SK-N-MC (cell line): Measurements from ENCODE around the gene TNPO1.
A peak's percentile ranks its signal among the peaks of the same experiment; 100 is the strongest.

Experiments used
- DNase-seq: peaks from one replicate; pipeline ENCODE4 v3.0.0-alpha.2; 2011; ENCODE audit warnings: low read depth, low spot score
- H3K27ac ChIP-seq: fragments of 200-600 bp; sonication (generic); 2 replicates; pipeline ENCODE4 v1.5.1; 2016; ENCODE audit warnings: mixed run types
- H3K36me3 ChIP-seq: fragments of 200-600 bp; sonication (generic); 2 replicates; pipeline ENCODE4 v1.6.1; 2017; ENCODE audit warnings: antibody characterized with exemption, low read length, mixed read lengths; ENCODE audit not compliant: insufficient read depth
- H3K4me3 ChIP-seq: fragments of 200-600 bp; sonication (generic); 2 replicates; pipeline ENCODE4 v1.5.1; 2016
- H3K9ac ChIP-seq: fragments of 200-600 bp; sonication (generic); 2 replicates; pipeline ENCODE4 v1.8.0; 2017; ENCODE audit warnings: mixed run types, mixed read lengths; ENCODE audit not compliant: insufficient read length
- H3K9me3 ChIP-seq: fragments of 200-600 bp; sonication (generic); 2 replicates; pipeline ENCODE4 v1.6.1; 2017; ENCODE audit warnings: low read depth, mild to moderate bottlenecking, antibody characterized with exemption, low read length, moderate library complexity, mixed read lengths
- EZH2 ChIP-seq: fragments of 200-600 bp; sonication (generic); IDR thresholded peaks from one replicate; pipeline ENCODE4 v1.6.1; 2017; ENCODE audit warnings: antibody characterized with exemption
- FOXP2 ChIP-seq: optimal IDR thresholded peaks from 2 replicates; pipeline ENCODE3; 2011; ENCODE audit warnings: mild to moderate bottlenecking, moderate library complexity; ENCODE audit not compliant: insufficient read depth; ENCODE audit errors: extremely low read length, control extremely low read depth
- POLR2AphosphoS5 ChIP-seq: IDR thresholded peaks from 2 replicates; pipeline ENCODE4 v1.6.1; 2012; ENCODE audit warnings: mild to moderate bottlenecking, low read depth, low read length, borderline replicate concordance

Gene TNPO1

DNA sequence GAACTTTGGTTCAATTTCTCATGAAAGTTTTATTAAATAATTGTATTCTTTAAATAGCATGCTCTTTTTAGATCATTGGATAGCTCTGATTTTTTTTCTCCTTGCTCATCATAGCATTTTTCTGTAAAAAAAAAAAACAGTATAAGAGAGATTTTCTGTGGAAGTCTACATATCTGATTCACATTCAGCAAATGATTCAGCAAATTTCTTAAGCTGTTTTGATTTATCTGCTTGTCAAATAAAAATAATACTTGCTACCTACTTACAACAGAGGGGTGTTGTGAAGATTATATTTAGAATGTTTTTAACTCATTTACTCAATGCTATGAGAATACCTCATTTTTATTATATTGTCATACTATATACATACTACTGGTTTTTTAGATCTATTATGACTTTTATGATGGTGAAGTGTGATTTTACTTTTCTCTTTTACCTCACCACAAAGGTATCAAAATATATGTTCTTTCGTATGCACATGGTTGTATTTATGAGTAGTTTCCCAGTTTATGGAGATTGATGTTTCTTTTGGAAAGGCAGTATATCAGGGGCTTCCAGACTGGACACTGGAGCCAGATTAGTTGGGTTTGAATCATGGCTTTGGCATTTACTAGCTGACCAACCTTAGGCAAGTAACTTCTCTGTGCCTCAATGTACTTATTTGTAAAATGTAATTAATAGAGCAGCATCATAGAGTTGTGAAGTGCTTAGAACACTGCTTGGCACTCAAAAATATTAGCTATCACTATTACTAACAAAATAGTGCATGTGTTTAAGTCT lies 25.5 kb downstream of the TNPO1 start:
- Histone ChIP-seq H3K9ac (peak overlapping the region; percentile 5), H3K27ac (peak overlapping the region; percentile 48; the same call in 1 of the 2 replicates), H3K4me3 (no peak overlapping the region), H3K36me3 (no peaks in the 10 kb centered on the region), H3K9me3 (no peaks in the 10 kb centered on the region; the same call in 1 of the 2 replicates)
- DNase-seq: no peak
- no peak for TF ChIP-seq POLR2AphosphoS5
- no peak for TF ChIP-seq EZH2
- TF ChIP-seq FOXP2: no peak

GRCh38 chr5:72842816-72843215 lies 26.4 kb downstream of the TNPO1 start:
- Histone ChIP-seq H3K36me3 (no peaks in the 10 kb centered on the region), H3K27ac (no peak overlapping the region), H3K4me3 (no peak overlapping the region), H3K9me3 (no peaks in the 10 kb centered on the region; the same call in 1 of the 2 replicates), H3K9ac (no peak overlapping the region)
- TF ChIP-seq FOXP2 (no peak), EZH2 (no peak), POLR2AphosphoS5 (no peak)
- DNase-seq: no peak

DNA sequence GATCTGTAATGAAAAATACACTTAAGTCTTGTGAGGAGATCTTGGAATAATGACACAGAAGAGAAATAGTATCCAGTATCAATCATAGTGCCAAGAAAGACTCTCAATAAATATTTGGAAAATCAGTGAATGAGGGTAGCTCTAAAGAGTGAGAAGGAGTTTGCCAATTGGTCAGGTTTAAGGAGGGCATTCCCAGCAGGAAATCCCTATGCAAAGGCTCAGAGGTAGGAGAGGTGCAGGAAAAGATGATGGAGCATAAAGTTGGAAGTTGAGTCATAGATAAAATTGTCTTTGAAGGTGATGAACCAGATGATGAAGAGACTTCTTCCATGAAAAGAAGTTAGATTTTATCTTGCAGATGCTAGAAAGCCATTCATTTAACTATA lies 27.8 kb downstream of the TNPO1 start:
- DNase-seq: no peak
- peaks cover 4% of the 10 kb centered on the region; the same call in 1 of the 2 replicates for H3K36me3 ChIP-seq
- no peak overlapping the region for H3K4me3 ChIP-seq
- H3K27ac ChIP-seq: no peak overlapping the region
- no peak for TF ChIP-seq POLR2AphosphoS5
- no peak for TF ChIP-seq EZH2
- no peak for TF ChIP-seq FOXP2
- no peaks in the 10 kb centered on the region; the same call in 1 of the 2 replicates for H3K9me3 ChIP-seq
- no peak overlapping the region for H3K9ac ChIP-seq

DNA sequence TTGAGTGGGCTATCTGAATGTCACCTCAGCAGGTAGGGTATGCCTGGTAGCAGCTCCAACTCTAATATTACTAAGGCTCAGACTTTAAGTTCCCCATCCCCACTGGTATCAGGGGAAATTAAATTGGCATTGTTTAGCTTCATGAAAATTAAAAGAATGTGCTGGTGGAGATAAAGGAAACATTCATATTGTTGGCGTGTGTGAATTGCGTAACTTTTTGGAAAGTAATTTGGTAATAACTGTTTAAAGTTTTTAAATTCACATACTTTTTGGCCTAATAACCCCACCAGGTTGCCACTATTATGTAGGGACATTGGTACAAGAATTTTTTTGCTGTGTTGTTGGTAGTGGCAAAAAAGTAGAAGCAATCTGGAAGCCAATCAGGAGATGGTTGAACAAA lies 29.4 kb downstream of the TNPO1 start:
- no peak overlapping the region for H3K27ac ChIP-seq
- TF ChIP-seq POLR2AphosphoS5: no peak
- no peak for TF ChIP-seq EZH2
- no peak for TF ChIP-seq FOXP2
- H3K9ac ChIP-seq: no peak overlapping the region
- H3K4me3 ChIP-seq: no peak overlapping the region
- H3K9me3 ChIP-seq: no peaks in the 10 kb centered on the region
- no peak for DNase-seq
- H3K36me3 ChIP-seq: peaks cover 16% of the 10 kb centered on the region

- no peak overlapping the region for H3K9ac ChIP-seq
- H3K36me3 ChIP-seq: peaks cover 22% of the 10 kb centered on the region
- H3K9me3 ChIP-seq: no peaks in the 10 kb centered on the region
- TF ChIP-seq FOXP2 (no peak), POLR2AphosphoS5 (no peak), EZH2 (no peak)
- H3K27ac ChIP-seq: peak overlapping the region; percentile 22; the same call in 1 of the 2 replicates
- no peak overlapping the region for H3K4me3 ChIP-seq
- no peak for DNase-seq
Measured at GRCh38 chr5:72846483-72846882, 30.0 kb downstream of the TNPO1 start.

DNA sequence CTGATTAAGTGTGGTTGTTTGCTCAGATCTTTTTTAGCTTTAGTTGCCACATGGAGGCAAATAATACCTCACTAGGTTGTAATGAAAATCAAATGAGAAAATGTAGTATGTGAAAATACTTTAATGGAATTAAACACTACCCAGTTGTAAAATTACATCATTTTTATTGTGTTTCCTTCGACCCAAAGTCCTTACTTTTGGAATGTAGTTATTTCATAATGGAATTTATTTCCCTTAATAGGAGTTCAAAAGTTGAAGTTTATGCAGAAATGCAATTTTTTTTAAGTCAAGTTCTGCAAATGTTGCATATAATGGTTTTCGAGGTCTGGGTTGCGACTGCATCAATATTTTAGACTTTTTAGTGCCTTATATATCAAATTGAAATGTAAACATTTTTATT lies 31.0 kb downstream of the TNPO1 start:
- Histone ChIP-seq H3K36me3 (peaks cover 31% of the 10 kb centered on the region), H3K27ac (peak overlapping the region; percentile 63), H3K4me3 (peak overlapping the region; percentile 96), H3K9me3 (no peaks in the 10 kb centered on the region), H3K9ac (peak overlapping the region; percentile 89)
- TF ChIP-seq FOXP2 (no peak), POLR2AphosphoS5 (no peak), EZH2 (no peak)
- no peak for DNase-seq

DNA sequence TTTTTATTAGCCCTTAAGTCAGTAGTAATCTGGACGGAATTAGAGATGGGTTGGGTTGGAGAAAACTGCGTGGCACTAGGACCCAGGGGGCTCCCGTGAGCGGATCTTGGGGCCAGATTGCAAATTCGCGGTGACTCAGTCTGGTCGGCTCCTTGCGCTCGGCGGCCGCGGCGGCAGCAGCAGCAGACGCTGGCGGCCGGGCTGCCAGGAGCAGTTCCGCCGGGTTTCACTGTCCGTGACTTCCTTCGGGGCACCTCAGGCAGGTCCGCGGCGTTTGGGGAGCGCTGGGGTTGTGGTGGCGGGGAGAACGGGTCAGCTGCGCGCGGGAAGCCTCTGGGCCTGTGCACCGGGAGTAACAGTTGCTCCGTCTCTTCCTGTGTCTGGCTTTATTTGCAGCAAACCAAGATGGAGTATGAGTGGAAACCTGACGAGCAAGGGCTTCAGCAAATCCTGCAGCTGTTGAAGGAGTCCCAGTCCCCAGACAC lies 31.6 kb downstream of the TNPO1 start:
- Histone ChIP-seq H3K9ac (peak overlapping the region; percentile 89), H3K9me3 (no peaks in the 10 kb centered on the region), H3K36me3 (peaks cover 37% of the 10 kb centered on the region), H3K27ac (peak overlapping the region; percentile 79; the same call in 1 of the 2 replicates), H3K4me3 (peak overlapping the region; percentile 96)
- peak; percentile 67 for TF ChIP-seq FOXP2
- TF ChIP-seq EZH2: no peak
- peak; percentile 97 for TF ChIP-seq POLR2AphosphoS5
- DNase-seq: peak; percentile 65

DNA sequence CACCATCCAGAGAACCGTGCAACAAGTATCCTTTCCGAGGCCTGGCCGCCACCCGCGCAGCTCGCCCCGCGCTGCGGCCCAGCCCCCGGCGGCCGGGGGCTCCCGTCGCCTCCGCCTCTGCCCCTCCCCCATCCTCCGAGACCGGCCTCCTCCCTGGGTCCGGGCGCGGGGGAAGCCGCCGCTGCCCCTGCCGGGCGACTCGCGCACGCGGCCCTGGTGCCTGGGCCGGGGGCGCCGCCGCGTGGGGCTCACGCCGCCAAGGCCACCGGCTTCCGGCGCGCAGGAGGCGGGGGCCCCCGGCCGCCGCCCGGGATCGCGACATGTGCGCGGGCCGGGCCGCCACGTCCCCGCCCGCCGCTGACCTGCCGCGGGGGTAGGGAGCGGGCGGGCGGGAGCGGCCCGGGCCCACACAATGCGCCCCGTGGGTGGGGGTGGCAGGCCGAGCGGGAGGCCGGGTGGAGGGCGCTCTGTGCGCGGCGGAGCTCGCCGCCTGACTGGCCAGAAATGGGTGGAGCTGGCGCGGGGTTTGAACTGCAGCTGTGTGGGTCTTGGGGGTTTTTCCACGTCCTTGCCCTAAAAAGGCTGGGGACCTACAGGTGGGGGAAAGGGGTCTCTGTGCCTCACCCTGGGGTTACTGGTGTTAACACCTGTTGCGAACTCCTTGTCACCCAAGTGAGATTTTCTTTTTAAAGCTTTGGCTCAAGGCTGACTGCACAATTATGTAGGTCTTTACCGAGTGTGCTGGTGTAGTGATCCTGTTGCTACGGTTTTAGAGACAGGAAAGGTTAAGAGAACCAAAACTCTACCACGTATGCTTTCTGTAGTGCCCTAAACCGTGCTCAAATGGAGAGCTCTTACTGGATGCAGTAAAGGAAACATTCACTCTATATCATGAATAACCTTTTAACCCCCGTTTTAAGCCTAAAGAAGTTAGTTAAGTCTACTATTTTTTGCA lies 32.3 kb downstream of the TNPO1 start:
- DNase-seq: no peak
- no peaks in the 10 kb centered on the region for H3K9me3 ChIP-seq
- peak overlapping the region; percentile 89 for H3K9ac ChIP-seq
- peaks cover 44% of the 10 kb centered on the region for H3K36me3 ChIP-seq
- no peak for TF ChIP-seq FOXP2
- TF ChIP-seq POLR2AphosphoS5: no peak
- TF ChIP-seq EZH2: no peak
- H3K27ac ChIP-seq: peak overlapping the region; percentile 79; the same call in 1 of the 2 replicates
- peak overlapping the region; percentile 96 for H3K4me3 ChIP-seq
